ENCODE measurements around the gene TRANK1. TPM values are rescaled to one million over a fixed set of nuclear protein-coding genes. Genes with fewer than 3 reads are reported as not detected.

TRANK1 gene
- total and polyA plus RNA-seq, 2 of the 8 experiments (the other 6 are each of a cell fraction or from before 2014, with no cell fraction given): 2.9 to 8.8 TPM

DNA sequence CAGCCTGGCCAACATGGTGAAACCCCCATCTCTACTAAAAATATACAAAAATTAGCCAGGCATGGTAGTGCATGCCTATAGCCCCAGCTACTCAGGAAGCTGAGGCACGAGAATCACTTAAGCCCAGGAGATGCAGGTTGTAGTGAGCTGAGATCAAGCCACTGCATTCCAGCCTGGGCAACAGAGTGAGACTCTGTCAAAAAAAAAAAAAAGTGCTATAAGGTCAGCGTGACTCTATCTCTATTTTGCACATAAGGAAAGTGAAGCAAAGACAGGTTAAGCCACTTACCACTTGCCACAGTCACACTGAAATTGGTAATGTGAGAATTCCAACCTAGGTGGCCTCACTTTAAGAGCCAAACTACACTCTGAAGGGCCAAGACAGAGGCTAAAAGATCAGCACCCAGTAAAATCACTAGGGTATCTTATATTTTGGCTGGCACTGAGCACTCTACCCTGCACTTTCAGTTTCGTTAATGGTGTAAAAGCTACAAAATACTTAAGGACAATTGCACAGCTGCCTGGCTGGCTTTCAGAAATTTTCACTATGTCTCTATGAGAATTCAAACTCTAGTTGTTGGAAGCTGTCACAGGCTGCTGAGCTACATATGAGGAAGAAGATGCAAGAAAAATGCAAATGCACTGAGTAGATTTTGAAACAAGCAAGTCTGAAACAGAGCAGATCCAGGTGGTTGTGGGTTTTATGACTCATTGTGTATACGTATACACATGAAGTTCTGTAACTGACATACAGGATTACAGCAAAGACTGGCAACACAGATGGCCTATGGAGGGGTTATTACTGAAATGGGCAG is 32.7 kb downstream of the TRANK1 start (continued):
- TF ChIP-seq, protein P1, sequence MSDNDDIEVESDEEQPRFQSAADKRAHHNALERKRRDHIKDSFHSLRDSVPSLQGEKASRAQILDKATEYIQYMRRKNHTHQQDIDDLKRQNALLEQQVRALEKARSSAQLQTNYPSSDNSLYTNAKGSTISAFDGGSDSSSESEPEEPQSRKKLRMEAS (IDR thresholded peaks at IDR 0.05): no peak

All from H1 (cell line).